Activated gamma-delta T cell treated with Interleukin-2 at 50 U/mL for 16 hours (primary cell): ENCODE results near the gene TGFB2.
A peak's percentile ranks its signal among the peaks of the same experiment; 100 is the strongest.

Experiments used
- DNase-seq: peaks from one replicate; pipeline ENCODE4 v3.0.0-alpha.2; 2020

Gene TGFB2

DNA sequence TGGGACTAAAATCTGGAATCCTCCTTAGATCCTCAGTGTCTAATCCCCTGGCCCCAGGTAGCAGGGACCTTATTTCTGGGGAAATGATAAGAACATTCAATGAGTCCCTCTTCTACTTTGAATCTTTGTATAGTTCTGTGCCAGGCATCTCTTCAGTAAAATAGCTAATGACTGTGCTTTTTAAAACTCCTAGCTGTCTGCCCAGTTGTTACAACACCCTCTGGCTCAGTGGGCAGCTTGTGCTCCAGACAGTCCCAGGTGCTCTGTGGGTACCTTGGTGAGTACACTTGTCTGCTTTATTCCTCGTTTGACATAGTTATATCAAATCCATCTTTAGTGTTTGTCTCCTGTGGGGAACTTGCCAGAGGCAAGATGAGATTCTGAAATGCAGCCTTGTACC lies 18.0 kb downstream of the TGFB2 start:
- DNase-seq, result no peak

DNA sequence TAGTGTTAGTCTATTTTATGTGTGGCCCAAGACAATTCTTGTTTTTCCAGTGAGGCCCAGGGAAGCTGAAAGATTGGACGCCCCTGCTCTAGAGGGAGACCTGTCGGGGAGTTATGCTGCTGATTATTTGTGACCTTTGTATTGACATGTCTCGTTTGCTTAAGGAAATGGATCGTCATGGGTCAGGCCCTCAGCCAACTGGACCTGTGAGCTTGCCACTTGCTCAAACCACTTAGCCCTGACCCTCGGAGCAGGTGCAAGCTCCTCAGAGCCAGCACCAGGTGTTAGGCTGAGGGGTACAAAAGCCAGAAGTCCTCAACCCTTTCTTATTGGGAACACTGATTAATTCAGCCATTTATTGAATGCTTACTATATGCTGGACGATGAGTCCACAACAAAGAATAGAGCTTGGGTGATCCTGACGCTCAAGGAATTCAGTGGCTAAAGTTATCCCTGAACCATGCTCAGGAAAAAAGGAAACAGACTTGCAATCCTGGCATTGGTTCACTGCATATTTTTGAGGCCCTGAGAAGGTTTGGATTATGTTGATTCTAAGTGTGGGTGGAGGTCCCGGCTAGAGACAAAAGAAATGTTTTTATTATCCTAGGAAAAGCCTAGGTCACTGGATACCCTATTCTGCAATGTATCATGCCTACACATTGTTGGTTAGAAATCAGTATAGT lies 19.0 kb downstream of the TGFB2 start:
- DNase-seq, result no peak

DNA sequence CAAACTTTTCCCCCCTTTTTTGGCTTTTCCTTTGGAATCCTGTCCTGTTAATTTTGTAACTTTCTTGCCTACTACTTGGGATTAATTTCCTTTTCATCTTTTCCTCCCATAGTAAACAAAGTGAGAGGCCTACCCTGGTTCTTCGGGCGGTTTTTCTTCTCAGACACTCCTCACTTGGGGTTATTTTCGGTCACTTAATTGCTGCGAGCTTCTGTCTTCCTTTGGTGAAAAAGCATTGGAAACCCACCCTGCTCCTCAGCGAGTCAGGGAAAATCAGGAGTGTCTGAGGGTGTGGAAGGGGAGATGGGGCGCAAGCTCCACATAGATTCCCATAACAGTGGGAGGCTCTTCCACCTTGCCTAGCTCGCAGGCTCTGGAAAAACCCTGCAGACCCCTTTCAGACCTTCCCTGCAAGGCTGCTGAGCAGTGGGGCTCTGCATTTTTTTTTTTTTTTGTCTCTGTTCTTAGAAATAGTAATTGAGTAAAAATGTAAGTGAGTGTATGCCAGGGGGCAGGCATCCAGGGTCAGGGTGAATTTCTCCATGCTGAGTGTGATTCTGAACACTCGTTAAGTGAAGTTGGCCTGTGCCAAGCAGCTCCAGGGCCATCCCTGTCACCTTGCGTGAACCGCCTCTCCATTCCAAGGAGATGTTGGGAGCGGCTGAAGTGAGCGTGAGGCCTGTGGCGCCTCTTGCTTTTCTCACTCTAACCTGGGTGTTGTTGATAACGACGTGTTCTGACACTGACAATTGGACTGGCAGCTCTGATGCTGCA lies 20.3 kb downstream of the TGFB2 start:
- DNase-seq, result no peak

DNA sequence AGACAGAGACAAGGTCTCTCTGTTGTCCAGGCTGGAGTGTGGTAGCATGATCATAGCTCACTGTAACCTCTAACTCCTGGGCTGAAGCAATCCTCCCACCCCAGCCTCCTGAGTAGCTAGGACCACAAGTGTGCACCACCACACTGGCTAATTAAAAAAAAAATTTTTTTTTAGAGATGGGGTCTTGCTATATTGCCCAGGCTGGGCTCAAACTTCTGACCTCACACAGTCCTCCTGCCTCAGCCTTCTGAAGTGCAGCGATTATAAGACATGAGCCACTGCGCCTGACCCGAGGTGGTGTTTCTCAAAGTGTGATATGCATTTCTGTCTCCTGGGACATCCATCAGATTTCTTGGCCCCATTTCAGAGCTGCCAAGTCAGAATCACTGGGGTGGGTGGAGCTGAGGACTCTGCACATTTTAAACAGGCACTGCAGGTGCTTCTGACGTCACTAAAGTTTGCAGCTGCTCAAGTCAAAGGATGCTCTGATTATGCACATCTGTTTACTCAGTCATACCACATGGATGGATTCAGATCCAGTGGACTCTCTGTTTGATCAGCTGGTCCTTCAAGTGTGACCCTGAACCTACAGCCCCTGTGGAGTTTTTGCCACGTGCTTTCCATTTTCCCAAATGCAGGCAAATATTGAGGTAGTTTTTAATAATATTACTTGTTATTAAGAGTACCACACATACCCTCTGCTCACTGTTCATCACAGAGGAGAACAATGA lies 21.4 kb downstream of the TGFB2 start:
- DNase-seq, result no peak

DNA sequence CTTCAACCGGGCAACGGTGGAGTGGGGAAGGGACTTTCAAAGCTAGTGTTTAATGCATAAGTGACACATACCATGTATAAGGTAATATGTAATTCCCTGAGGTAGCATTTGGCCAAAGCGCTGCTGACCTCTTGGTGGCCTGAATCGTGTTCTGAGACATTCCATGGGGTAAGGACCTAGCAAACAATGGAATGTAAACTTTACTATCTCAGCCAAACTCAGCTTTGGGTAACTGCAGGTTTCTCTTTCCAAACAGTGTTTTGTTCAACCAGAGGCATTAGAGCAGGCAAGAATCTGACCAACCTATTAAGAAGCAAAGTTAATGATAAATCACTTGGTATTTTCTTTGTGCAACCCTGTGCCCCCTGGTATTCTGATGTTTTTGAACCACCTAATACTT lies 22.0 kb downstream of the TGFB2 start:
- no peak for DNase-seq

DNA sequence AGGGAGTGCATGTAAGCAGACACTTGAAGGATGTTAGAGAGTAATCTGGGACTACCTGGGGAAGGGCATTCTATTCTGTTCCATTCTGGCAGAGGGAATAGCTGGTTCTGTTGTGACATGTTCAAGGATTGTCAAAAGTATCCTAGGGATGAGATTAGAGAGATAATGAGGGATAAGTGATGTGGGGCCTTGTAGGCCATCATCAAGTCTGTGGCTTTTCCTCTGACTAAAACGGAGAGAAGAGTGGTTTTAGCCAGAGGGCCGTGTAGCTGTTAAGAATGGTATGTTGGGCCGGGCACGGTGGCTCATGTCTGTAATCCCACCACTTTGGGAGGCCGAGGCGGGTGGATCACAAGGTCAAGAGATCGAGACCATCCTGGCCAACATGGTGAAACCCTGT lies 23.6 kb downstream of the TGFB2 start:
- no peak for DNase-seq

DNA sequence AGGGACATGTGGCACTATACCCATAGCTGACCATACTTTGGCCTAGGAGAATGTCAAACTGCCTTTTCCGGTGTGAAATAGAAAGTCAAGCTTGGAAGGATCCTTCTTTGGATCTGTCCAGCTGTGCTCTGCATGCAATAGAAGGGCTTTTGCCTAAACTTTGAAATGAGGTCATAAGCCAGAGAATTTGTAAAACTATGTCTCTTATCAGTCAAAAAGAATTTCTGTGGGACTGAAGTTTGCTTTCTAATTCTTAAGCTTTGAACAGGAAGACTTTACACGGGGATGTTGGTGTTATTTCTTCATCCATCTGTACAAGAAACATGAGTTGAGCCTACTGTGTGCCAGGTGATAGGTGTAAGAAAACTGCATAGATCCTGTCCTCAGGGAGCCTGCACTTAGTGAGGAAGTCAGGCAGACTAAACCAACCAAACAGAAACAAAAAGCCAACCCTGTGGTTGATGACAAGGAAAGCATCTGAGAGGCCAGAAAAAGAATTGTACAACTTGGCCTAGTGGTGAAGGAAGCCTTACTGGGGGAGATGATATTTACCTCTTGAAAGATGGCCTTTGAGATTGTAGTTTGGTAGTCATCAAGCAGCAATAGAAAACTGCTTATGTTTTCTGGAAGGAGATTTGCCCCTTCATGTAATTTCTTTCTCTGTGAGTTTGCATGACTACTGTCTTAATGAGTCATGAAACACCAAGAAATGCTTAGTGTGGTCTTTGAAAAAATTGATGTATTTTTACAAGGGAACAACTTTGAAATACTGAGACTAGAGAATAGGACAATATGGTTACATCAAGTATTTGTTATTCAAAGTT lies 24.8 kb downstream of the TGFB2 start:
- DNase-seq, result no peak

DNA sequence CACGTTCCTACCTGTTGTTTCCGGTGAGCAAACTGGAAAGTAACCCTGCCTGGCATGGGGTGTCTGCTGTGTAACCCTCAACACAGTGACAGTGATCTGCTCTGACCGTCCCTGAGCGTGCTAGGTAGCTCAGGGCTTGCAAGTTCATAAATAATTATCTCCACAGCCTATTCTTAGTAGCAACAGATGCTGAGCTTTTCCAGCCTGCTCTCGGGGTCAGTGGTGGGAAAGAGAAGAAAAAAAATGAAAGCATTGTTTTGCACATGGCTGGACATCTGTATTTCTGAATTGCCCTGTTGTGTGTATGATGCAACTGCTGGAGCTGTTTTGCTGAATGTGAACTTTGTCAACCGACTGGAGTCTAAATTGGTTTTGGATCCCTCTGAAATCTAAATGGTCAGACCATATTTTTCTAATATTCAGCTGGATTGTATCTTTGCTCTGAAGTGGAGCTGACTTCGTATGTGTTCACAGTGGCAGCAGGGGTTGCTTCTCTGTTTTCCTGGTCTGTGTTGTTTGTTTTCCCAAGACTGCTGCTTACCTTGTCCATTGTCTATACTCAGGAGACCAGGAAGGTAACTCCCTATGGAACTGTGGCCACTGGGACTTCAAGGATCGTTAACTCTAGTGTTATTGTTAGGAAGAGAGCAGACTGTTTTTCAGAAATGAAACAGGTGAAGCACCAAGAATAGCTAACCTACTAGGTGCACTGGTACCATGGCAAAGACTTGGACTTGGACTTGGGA lies 27.0 kb downstream of the TGFB2 start:
- DNase-seq, result no peak

DNA sequence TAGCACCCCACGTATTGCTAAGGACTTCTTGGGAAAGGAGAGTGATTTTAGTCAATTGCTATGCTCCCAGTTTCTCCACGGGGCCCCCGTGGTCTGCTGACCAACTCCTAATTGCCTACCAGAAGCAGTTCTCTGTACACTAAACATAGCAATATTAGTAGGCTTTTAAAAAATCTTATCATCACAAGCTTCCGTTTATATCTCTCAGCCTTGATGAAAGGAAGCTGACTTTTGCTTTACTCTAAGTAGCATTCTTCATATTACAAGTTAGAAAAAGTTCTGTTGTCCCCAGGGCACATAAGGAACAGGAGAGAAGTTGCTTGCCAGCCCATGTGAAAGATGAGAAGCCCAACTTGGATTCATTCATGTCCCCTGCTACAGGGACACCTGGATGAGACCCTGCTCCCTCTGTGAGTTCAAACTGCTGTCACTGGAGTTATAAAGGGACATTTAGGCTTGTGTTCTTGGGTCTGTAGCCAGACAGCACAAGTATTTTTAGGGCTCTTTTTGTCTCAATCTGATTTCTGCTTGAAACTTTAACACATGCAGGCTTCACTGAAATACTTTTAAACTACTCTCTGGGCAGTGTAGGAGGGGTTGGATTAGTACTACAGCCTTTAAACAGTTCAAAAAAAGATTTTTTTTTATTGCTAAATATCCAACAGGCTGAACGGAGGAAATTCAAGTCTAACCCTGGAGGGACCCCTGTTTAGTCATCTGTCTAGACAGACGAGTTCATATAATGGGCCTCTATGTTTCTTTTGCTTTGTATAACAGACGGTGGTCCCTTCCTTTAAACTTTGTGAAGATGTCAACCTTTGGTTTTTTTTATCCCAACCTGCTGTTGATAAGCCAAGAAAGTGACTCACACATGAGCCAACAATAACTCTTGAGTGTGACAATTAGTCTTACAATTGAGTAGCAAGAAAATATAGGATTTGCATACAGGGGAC lies 29.5 kb downstream of the TGFB2 start:
- no peak for DNase-seq

DNA sequence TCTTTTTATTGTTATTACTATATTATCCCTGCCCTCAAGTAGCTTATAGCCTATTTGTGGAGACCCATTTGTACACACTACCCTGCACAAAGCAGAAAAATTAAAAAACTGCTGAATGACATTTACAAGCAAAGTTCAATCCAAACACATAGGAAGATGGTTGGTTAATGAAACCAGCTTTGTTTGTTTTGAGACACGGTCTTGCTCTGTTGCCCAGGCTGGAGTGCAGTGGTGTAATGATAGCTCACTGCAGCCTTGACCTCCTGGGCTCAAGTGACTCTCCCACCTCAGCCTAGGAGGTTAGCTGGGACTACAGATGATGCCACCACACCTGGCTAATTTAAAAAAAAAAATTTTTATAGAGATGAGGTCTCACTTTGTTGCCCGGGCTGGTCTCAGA lies 31.6 kb downstream of the TGFB2 start:
- DNase-seq, result no peak

DNA sequence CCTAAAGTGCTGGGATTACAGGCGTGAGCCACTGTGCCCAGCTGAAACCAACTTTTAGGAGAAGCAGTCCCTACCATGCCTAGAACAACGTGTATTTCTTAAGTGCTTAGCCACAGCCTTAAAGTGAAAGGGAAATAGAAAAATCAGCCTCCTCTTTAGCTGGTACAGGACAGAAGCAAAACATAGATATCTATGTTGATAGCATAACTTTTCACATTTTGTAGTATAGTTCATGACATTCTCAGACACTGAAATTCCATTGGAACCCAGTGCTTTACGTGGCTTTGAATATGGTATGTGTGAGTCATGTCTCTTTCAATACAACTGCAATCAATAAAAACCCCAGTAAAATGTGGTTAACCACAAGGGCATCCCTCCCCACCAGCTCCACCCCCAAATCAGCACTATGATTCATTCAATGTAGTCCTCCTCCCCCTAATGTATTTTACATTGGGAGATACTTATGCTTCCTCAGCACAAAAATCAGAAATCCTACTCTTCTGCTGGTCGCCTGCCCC lies 32.1 kb downstream of the TGFB2 start:
- peak; percentile 23 for DNase-seq

DNA sequence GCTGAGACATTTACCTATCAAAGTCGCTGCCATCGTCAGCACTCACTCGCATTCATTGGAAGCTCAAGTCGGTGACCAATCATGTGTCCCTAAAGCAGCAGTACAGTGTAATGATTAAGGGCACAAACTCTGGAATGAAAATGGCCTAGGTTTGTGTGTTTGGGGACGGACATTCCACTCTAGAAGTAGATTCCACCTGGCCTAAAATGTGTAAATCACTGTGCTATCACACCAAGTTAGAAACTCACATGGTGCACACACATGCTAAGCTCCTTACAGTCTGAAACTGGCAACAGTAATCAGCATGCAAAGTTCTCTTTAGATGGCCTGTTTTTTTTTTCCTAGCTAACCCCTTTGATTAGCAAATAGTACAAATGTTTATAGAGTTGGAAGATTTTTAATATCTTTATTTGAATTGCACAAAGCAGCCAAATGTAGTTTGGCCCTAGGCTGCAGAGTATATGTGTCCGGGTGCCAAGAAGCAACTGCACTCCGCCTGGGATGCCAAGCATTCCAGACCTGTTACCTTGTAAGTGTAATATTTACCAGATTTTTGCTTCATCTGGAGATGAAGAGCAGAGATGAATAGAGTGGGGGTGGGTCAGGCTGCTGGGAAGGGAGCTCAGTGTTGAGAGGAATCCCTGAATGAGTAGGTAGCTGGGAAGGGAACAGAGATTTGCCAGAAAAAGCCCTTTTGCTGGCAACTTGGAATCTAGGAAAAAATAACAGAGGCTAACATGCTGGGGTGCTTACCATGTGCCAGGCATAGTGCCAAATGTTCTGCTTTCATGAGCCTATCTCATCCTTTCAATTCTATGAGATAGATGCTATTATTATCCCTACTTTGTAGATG lies 35.2 kb downstream of the TGFB2 start:
- DNase-seq, result no peak

DNA sequence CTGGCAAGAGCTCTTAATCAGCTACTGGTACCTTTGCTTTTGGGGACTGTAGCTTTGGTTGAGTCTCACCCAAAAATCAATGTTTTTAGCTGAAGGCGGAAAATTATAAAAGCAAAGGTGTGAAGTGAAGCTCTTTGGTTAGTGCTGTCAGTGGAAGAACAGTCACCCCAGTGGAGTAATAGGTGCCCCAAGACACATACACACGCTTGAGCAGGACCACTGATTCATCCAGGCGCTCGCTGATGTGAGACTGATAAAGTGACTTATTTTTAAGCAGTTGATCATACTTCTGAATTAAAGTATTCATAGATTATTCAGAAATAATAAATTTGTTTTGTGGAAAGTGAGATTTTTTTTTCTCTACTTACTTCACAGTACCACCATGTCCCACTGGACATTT lies 37.1 kb downstream of the TGFB2 start:
- DNase-seq, result no peak

DNA sequence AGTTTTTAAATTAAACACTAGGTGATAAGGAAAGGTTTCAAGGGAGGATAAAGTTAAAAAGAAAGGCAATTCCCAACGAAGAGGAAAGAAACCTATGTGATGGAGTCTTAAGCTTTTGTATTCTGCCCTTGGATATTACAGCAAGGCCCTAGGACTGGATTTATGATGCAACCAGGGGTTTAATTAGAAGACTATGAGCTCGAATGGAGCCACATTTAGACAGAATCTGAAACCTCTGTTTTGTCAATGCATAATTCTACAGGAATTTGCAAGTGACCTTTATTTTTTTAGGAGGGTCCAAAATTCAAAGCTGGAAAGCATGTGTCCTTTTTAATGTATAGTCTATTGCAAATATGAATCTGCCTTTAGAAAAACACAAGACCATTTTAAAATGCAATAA lies 37.9 kb downstream of the TGFB2 start:
- no peak for DNase-seq

DNA sequence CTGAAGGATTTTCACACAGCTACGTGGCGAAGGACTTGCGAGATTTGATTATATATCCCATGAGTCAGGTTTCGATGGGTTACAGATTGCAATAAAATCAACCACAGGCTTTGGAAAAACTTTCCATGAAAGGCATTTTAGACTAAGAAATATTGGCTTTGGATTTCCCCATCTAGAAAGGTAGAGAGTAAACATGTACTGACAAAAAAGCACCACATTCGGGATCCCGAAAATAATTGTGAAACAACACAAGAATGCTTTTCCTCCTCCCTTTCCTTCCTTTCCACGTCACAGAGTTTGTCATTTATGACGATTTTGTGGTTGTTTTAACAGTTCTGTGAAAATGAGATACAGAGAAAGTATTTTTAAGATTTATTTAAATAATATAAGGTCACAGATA lies 38.5 kb downstream of the TGFB2 start:
- DNase-seq, result no peak

DNA sequence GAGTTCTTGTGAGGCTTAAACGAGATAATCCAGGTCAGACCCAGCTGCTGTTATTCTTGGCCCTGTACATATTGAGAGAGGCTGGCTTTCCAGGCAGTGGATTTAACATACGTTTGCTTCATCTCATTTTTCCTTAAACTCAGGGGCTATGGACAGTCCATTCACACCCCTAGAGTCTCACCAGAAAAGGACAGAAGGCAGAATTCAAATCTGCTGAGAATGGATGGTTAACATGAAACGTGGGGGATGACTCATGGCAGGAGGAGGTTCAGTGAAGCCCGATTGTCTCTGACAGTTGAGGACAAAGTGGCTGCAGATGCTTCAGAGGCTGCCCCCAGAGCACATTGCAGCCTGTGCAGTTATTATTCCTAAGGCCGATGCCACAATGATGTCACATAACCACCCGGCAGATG lies 39.5 kb downstream of the TGFB2 start:
- no peak for DNase-seq

DNA sequence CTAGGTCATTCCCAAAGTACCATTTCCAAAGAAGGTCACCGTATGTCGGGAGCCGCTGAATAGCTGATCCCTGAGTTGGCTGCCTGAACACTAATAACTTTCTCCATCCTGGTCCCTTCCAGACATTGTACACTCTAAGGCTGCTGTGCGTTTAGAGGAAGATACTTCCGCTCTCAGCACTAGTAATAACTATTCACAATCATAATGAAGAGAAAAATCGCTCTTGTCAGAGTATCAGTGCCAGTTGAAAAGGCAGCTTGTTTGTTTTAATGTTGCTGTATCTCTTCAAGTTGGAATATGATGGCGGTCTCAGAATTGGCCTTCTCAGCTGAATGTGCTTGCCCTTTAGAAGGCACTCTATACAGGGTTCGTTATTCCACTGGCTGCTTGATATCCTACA lies 43.5 kb downstream of the TGFB2 start:
- no peak for DNase-seq

DNA sequence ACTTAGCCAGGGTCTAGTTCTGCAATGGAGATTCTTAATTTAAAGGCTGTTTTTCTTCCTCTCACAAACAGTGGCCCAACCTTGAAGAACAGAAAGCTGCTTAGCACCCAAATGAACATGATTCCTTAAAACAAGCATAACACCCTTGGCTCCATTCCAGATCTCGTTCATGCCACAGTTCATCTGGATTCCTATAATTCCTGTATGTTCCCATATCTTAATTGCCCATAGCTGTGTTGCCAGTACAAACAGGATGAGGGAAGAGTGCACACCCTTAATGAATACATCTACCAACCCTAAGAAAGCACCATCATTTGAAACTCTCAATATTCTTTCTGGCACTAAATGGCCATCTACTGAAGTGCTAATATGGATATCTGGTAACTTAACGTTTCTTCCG lies 45.5 kb downstream of the TGFB2 start:
- no peak for DNase-seq

DNA sequence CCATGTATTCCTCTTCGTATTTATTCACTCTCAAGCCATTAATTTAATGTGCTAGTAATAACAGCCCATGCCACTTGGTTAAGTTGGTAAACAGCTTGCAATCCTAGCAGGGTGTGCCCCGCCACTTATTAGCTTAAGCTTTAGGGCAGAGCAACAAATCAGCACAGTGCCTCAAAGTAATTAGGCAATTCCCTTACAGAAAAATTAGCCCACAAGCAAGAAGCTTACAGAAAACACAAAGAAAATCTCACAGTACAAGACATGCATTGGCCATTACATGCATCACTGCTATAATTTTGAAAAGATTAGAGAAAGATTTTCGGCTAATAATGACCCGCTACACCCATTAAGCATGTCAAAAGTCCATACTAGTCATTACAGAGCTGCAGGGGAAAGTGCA lies 47.6 kb downstream of the TGFB2 start:
- no peak for DNase-seq

DNA sequence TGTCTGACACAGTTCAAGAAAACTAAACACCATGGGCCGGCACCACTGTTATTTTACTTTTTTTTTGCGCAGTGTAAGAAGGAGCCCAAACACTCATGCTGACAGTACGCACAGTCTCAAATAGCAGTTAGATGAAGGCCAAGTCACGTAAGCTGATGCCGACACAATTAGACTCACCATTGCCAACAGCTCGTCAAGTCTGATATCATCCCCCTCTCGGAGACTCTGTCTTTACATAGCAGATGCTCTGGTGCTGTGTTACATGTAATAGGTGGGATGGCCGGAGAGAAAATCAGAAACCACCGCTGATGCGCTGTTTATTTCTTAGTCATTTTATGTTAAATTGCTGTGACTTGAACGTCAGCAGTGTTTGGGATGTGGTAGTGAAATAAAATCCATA lies 49.3 kb downstream of the TGFB2 start:
- no peak for DNase-seq
